GM18867 (cell line): ENCODE results near the gene PCNA.
"Not testable (repeated sequence)": the region's sequence is repeated elsewhere in the genome, so short reads cannot be mapped to it uniquely, and the experiment has no call there.

Experiments
- ATAC-seq: cut with Tn5 transposase; IDR thresholded peaks from one replicate; pipeline ENCODE4 v1.9.1; 2021; ENCODE audit warnings: mild to moderate bottlenecking, moderate library complexity; ENCODE audit not compliant: unreplicated experiment

PCNA gene

DNA sequence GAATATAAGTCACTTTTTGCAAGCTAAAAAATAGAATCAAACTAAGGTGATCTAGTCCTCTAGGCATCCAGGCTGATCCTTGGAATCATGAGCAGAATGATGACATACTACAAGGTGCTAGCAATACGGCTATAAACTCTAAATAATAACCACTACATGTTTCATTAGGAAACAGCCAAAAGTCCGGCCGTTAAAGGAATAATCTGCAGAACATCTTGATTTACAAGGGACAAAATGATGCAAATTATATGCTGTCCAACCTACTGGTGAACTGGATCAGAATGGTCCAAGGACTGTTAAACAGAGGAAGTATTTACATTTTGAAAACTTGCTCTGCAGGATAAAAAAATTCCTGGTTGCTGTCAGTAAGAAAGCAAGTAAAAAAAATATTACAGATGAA is 19.8 kb downstream of the PCNA start:
- not testable (repeated sequence) for ATAC-seq

- not testable (repeated sequence) for ATAC-seq
Observed at GRCh38 chr20:5099009-5099408, 20.7 kb downstream of the PCNA start.

DNA sequence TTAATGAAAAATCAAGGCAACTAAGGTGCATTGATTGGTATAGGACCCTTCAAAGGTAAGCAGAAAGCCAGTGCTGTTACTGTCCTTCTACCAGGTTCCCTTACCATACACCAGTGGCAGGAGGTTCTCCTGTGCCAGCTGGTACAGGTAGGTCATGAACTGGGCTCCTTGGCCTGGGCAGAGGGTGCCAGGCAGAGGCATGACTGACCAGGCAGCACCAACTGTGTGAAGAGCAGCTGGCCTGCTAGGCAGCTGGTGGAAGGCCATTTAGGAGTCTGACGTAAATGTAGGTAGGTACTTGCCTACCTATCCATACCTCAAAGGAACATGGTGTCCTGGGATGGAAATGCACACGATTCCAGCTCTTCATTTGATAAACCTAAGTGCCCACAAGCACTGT is 23.3 kb downstream of the PCNA start:
- no peak for ATAC-seq

DNA sequence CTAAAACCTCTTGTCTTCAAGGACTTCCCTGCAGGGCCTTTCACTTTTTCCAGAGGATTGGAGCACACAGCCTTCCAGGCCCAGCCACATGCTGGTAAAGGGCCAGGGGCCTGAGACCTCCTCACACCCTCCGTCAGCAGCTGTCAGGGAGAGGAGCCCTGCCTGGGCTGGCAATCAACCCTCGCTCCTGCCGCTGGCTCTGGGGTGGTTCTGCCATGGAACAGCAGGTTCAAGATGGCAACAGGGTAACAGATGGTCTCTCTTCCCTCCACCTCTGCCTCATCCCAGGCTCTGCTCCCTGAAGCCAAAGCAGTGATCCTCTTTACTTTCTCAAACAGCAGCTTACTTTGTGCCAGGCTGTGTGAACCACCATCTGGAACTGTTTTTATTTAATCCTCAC is 23.8 kb downstream of the PCNA start:
- ATAC-seq, result no peak

GRCh38 chr20:5095454-5095853 is 24.3 kb downstream of the PCNA start:
- no peak for ATAC-seq

DNA sequence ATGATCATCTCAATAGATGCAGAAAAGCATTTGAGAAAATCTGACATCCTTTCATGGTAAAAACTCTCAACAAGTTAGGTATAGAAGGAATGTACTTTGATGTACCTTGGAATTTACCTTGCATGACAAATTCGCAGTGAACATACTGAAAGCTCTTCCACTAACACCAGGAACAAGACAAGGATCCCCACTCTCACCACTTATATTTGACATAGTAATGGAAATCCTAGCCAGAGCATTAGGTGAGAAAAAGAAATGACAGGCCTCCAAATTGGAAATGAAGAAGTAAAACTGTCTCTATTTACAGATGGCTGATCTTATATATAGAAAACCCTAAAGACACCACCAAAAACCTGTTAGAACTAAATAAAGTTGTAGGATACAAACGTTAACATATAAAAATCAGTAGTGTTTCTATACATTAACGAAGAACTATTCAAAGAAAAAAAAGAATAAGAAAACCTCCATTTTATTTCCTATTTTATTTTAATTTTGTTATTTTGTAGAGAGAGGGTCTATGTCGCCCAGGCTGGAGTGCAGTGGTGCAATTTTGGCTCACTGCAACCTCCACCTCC is 26.9 kb downstream of the PCNA start:
- ATAC-seq, result no peak

DNA sequence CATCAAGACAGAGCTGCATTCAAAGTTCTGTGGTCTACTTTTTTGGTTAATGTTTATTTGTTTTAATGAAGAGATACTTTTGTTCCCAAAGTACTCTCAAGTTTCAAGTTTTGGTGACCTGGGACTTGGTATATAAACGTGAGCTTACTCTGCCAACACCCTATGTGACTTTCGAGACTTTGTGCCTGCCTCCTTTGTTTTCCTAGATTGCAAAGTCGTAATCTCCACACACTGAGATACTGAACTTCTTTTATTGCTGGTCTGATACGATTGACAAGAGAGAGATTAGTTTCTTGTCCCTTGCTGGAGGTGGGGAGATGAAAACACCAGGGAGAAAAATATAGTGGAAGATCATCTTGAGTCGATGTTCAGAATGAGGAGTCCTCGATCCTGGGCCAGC is 27.9 kb downstream of the PCNA start:
- ATAC-seq, result no peak

GRCh38 chr20:5090191-5090590 is 29.6 kb downstream of the PCNA start:
- peak; percentile 58 for ATAC-seq

- ATAC-seq, result no peak
Observed at GRCh38 chr20:5088688-5089087, 31.1 kb downstream of the PCNA start.

DNA sequence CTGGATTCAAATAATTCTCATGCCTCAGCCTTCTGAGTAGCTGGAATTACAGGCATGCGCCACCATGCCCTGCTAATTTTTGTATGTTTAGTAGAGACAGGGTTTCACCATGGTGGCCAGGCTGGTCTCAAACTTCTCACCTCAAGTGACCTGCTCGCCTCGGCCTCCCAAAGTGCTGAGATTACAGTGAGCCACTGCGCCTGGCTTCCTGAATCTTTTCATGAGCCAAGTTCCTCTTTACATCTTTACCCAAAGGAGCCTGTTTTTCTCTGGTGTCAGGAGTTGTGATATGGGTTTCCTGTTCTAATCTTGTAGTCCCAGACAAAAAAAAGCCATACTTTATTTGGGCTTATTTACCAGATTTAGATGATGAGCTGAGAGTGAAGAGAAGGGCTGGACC is 34.4 kb downstream of the PCNA start:
- no peak for ATAC-seq

GRCh38 chr20:5080384-5080877 is 39.3 kb downstream of the PCNA start:
- ATAC-seq, result peak; percentile 31

GRCh38 chr20:5078399-5078958 is 41.3 kb downstream of the PCNA start:
- peak; percentile 94 for ATAC-seq

GRCh38 chr20:5077761-5078387 is 41.9 kb downstream of the PCNA start:
- ATAC-seq, result peak; percentile 6

DNA sequence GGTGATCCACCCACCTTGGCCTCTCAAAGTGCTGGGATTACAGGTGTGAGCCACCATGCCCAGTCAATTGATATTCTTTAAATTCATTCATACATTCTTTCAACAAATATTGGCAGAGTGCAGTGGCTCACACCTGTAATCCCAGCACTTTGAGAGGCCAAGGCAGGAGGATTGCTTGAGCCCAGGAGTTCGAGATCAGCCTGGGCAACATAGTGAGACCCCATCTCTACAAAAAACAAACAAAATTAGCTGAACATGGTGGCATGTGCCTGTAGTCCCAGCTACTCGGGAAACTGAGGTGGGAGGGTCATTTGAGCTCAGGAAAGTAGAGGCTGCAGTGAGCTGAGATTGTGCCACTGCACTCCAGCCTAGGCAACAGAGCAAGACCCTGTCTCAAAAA is 42.8 kb downstream of the PCNA start:
- not testable (repeated sequence) for ATAC-seq

GRCh38 chr20:5074232-5074674 is 45.5 kb downstream of the PCNA start:
- ATAC-seq, result no peak

GRCh38 chr20:5073660-5074231 is 46.0 kb downstream of the PCNA start:
- no peak for ATAC-seq

GRCh38 chr20:5072756-5073659 is 46.8 kb downstream of the PCNA start:
- no peak for ATAC-seq

GRCh38 chr20:5071942-5072341 is 47.8 kb downstream of the PCNA start:
- ATAC-seq, result not testable (repeated sequence)

GRCh38 chr20:5070570-5070969 is 49.2 kb downstream of the PCNA start:
- ATAC-seq, result no peak

DNA sequence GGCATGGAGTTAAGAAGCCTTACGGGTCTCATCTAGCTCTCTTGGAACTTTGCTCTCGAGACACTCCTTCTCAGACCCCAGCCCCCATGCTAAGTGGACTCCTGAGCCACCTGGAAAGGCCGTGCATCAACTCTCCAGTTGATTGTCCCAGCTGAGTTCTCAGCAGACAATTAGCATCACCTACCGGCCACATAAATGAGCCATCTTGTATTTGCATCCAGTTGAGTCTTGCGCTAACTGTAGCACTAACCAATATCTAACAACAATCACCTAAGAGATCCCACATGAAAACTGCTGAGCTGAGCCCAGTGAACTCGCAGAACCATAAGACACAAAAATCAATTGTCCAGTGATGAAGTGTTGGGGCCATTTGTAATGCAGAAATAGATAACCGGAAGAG is 49.7 kb downstream of the PCNA start:
- ATAC-seq, result no peak
